ENCODE results near the gene RYR2. TPM values are rescaled to one million over a fixed set of nuclear protein-coding genes. Genes with fewer than 3 reads are reported as not detected.

The RYR2 gene
- total RNA-seq, 2 experiments from 2014 or later: 0.08 to 0.13 TPM

- ChIA-PET CTCF (no interaction called here), POLR2A (no interaction called here)
Measured at GRCh38 chr1:237500566-237500965, 458.6 kb downstream of the RYR2 start.

- CTCF ChIA-PET: interaction anchor here (0.6 kb wide), 1 partner anchor 21 kb away, joined by 5 read pairs; no protein-coding TSS in a partner anchor
Measured at GRCh38 chr1:237503292-237503691, 461.3 kb downstream of the RYR2 start.

GRCh38 chr1:237507005-237507404 is 465.0 kb downstream of the RYR2 start:
- CTCF ChIA-PET: no interaction called here

More at GRCh38 chr1:237503292-237503691, 461.3 kb downstream of the RYR2 start:
- POLR2A ChIA-PET: no interaction called here

DNA sequence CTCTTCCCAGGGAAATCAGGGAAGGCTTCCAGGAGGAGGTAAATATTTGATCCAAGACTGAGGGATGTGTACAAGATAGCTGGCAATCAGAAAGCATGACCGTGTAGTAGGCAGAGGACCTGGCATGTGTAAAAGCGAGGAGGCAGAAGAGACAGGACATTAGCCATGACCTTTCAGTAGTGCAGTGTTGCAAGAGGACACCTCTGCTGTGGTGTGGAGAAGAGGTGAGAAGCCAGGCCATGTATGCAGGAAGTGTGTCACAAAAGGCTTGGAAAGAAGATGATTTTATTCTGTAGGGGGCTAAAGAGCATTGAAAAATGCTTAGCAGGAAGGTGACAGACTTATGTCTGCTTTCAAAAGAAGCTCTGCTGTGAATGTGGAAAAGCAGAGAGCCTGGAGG is 467.8 kb downstream of the RYR2 start:
- ChIA-PET POLR2A (no interaction called here), CTCF (no interaction called here)

More at GRCh38 chr1:237507005-237507404, 465.0 kb downstream of the RYR2 start:
- POLR2A ChIA-PET: no interaction called here

- POLR2A ChIA-PET: no interaction called here
- CTCF ChIA-PET: no interaction called here
Measured at GRCh38 chr1:237525102-237525501, 483.1 kb downstream of the RYR2 start.

DNA sequence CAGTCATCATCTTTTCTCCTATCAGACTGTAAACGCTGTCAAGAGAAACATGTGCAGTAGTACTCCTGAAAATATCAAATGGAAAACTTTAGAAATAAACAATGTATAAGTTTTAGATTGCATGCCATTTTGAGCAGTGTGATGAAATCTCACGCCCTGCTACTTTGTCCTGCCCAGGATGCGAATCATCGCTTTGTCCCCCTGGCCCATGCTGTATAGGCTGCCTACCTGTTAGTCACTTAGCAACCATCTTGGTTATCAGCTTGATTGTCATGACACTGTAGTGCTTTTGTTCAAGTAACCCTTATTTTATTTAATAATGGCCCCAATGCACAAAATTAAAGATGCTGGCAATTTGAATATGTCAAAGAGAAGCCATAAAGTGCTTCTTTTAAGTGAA is 485.8 kb downstream of the RYR2 start:
- CTCF ChIA-PET: no interaction called here
- POLR2A ChIA-PET: no interaction called here

GRCh38 chr1:237528545-237528944 is 486.6 kb downstream of the RYR2 start:
- POLR2A ChIA-PET: no interaction called here
- CTCF ChIA-PET: no interaction called here

- ChIA-PET CTCF (no interaction called here), POLR2A (no interaction called here)
Measured at GRCh38 chr1:237539055-237539454, 497.1 kb downstream of the RYR2 start.

- POLR2A ChIA-PET: no interaction called here
- CTCF ChIA-PET: interaction anchor here (0.6 to 1.5 kb wide), 2 partner anchors 19 to 507 kb away, joined by 3 to 5 read pairs; no protein-coding TSS in a partner anchor
Measured at GRCh38 chr1:237542525-237543418, 500.8 kb downstream of the RYR2 start.

- CTCF ChIA-PET: no interaction called here
- POLR2A ChIA-PET: no interaction called here
Measured at GRCh38 chr1:237553078-237553477, 511.1 kb downstream of the RYR2 start.

GRCh38 chr1:237556911-237557310 is 514.9 kb downstream of the RYR2 start:
- ChIA-PET CTCF (no interaction called here), POLR2A (no interaction called here)

- POLR2A ChIA-PET: no interaction called here
- CTCF ChIA-PET: interaction anchor here (0.6 to 1.4 kb wide), 5 partner anchors 19 to 1457 kb away, joined by 3 read pairs; no protein-coding TSS in a partner anchor
Measured at GRCh38 chr1:237562242-237562823, 520.3 kb downstream of the RYR2 start.

DNA sequence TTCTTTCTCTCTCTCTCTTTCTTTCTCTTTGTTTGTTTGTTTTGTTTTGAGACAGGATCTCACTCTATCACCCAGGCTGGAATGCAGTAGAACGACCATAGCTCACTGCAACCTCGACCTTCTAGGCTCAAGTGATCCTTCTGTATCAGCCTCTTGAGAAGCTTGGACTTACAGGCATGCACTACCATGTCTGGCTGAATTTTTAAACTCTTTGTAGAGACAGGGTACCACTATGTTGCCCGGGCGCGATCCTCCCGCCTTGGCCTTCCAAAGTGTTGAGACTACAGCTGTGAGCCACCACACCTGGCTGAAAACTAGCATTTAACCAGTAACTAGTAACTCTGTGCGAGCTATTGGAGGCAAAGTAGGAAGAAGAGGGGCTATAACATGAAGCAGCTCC is 523.3 kb downstream of the RYR2 start:
- CTCF ChIA-PET: interaction anchor here (0.7 kb wide), 1 partner anchor 131 kb away, joined by 3 read pairs; no protein-coding TSS in a partner anchor

GRCh38 chr1:237566581-237566980 is 524.6 kb downstream of the RYR2 start:
- ChIA-PET POLR2A (no interaction called here), CTCF (interaction anchor here (0.6 to 0.7 kb wide), 2 partner anchors 112 to 813 kb away, joined by 3 to 5 read pairs; no protein-coding TSS in a partner anchor)

More for the DNA sequence above, 523.3 kb downstream of the RYR2 start:
- POLR2A ChIA-PET: no interaction called here

GRCh38 chr1:237568955-237569354 is 527.0 kb downstream of the RYR2 start:
- ChIA-PET POLR2A (no interaction called here), CTCF (no interaction called here)

GRCh38 chr1:237570530-237570929 is 528.5 kb downstream of the RYR2 start:
- ChIA-PET CTCF (no interaction called here), POLR2A (no interaction called here)

DNA sequence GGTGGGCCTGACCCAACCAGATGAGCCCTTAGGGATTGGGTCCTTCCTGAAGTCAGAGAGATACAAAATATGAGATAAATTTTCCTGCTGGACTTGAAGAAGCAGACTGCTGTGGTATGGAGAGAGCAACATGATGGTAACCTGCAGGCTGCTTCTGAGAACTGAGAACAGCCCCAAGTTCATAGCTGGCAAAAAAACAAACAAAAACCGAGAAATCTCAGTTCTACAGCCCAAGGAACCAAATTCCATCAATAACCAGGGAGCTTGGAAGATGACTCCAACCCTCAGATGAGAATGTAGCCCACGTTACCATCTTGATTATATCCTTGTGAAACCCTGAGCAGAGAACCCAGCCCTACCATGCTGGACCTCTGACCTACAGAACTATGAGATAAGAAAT is 532.6 kb downstream of the RYR2 start:
- POLR2A ChIA-PET: no interaction called here
- CTCF ChIA-PET: no interaction called here

GRCh38 chr1:237578540-237578939 is 536.6 kb downstream of the RYR2 start:
- ChIA-PET CTCF (no interaction called here), POLR2A (no interaction called here)

DNA sequence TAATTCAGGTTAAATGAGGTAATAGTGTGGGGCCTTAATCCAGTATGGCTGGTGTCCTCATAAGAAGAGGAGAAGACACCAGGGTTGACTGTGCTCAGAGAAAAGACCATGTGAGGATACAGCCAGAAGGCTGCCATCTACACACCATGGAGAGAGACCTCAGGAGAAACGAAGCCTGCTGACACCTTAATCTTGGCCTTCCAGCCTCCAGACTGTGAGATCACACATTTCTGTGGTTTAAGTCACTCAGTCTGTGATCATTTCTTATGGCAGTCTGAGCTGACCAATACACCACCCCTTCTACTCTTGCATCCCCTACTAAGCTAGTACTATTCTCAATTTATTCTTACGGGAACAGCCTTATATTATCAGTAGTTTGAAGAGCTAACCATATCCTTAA is 538.7 kb downstream of the RYR2 start:
- ChIA-PET CTCF (no interaction called here), POLR2A (no interaction called here)

GRCh38 chr1:237583270-237583669 is 541.3 kb downstream of the RYR2 start:
- CTCF ChIA-PET: no interaction called here
- POLR2A ChIA-PET: no interaction called here

DNA sequence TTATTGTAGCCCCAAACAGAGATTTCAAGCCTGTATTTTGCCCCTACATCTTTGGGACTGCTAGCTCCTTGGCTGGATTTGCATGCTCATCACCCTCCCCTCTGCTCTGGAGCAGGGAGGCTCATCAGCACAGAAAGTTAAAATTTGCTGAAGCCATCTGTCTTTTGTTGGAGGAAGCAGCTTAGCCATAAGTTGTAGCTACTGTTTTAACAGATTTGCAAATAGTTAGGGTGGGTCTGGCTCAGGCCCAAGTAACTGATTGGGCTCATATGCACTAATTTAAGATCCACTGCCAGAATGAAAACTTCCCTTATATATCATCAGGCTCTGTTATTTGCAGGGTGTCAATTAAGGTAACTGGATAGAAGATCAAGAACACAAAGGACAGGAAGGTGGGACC is 541.8 kb downstream of the RYR2 start:
- ChIA-PET CTCF (interaction anchor here (0.6 kb wide), 1 partner anchor 380 kb away, joined by 4 read pairs; no protein-coding TSS in a partner anchor), POLR2A (no interaction called here)
